ENCODE measurements around the gene COX6B2.

Gene COX6B2

DNA sequence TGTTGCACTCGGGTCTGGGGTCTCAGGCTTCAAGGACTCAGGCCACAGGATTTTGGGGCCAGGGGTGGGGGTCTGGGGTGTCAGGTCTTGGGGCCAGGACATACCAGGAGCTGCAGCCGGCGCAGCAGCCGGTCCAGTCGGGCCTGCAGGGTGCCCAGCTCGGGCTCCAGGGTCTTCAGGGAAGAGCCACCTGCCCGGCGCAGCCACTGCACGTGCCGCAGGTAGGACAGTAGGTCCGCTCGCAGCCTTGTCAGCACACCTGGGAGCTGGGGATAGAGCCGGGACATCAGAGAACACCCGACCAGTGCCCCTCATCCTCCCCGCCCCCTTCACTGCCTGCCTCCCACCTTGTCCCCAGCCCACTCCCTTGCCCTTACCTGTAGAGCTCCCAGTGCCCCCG is 13.6 kb upstream of the COX6B2 start:
- in situ Hi-C loops (cut with MboI; ENCODE audit: low pct_unique_long_range_greater_than_20kb, low sequenced_read_pairs, unreplicated experiment) = no loop called here
- no peak for DNase-seq (ENCODE audit: low spot score)
- TF ChIP-seq, protein P1, sequence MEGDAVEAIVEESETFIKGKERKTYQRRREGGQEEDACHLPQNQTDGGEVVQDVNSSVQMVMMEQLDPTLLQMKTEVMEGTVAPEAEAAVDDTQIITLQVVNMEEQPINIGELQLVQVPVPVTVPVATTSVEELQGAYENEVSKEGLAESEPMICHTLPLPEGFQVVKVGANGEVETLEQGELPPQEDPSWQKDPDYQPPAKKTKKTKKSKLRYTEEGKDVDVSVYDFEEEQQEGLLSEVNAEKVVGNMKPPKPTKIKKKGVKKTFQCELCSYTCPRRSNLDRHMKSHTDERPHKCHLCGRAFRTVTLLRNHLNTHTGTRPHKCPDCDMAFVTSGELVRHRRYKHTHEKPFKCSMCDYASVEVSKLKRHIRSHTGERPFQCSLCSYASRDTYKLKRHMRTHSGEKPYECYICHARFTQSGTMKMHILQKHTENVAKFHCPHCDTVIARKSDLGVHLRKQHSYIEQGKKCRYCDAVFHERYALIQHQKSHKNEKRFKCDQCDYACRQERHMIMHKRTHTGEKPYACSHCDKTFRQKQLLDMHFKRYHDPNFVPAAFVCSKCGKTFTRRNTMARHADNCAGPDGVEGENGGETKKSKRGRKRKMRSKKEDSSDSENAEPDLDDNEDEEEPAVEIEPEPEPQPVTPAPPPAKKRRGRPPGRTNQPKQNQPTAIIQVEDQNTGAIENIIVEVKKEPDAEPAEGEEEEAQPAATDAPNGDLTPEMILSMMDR (IDR thresholded peaks at IDR 0.05; ENCODE audit: extremely low read depth, insufficient read depth, missing control alignments) = no peak

DNA sequence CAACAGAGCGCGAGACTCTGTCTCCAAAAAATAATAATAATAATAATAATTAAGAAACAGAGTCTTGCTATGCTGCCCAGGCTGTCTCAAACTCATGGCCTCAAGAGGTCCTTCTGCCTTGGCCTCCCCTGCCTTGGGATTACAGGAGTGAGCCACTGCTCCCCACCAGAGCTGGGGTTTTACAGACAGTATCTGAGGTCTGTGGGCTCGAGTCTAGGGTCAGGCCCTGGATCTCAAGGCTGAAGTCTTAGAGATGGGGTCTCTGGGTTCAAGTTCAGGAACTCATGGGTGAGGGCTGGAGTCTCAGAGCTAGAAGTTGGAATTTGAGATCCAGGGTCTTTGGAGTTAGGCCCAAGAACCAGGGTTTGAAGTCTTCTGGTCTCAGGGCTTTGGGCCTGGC is 12.3 kb upstream of the COX6B2 start:
- no peak for DNase-seq (ENCODE audit: low spot score)
- TF ChIP-seq, protein P1 (IDR thresholded peaks at IDR 0.05; ENCODE audit: extremely low read depth, insufficient read depth, missing control alignments) = no peak
- in situ Hi-C loops (cut with MboI; ENCODE audit: low pct_unique_long_range_greater_than_20kb, low sequenced_read_pairs, unreplicated experiment) = no loop called here

DNA sequence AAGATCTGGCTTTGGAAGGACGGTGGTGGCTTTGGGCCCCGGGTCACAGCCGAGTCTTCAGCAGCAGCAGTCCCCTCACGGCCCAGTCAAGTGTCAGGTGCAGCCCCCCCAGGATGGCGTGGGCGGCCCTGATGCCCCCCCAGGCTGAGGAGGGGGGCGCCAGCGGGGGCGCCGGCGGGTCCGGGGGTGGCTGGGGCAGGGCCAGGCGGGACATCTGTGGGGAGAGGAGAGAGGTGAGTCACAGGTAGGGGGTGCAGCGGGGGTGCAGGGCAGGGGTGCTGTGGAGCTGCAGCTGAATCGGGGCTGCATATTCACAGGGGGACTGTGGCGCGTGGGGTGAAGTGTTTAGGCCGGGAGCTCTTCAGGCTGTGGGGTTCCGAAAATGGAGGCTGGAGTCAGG is 11.4 kb upstream of the COX6B2 start:
- no peak for DNase-seq (ENCODE audit: low spot score)
- in situ Hi-C loops (cut with MboI; ENCODE audit: low pct_unique_long_range_greater_than_20kb, low sequenced_read_pairs, unreplicated experiment) = no loop called here
- TF ChIP-seq, protein P1 (IDR thresholded peaks at IDR 0.05; ENCODE audit: extremely low read depth, insufficient read depth, missing control alignments) = no peak

DNA sequence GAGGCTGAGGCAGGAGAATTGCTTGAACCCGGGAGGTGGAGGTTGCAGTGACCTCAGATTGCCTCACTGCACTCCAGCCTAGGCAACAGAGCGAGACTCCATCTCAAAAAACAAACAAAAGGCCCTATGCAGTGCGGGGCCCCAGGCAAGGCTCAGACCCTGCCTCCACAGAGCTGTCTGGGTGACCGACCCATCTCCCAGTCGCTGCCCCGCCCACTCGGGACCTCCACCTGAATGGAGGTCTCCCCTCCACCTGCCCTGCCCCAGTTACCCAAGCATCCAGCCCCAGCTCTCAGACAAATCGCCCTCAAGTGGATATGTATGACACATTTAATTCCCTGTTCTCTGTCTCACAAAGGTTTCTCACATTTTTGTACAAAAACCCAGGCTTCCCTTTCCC is 10.7 kb upstream of the COX6B2 start:
- in situ Hi-C loops (cut with MboI; ENCODE audit: low pct_unique_long_range_greater_than_20kb, low sequenced_read_pairs, unreplicated experiment) = no loop called here
- TF ChIP-seq, protein P1 (IDR thresholded peaks at IDR 0.05; ENCODE audit: extremely low read depth, insufficient read depth, missing control alignments) = no peak
- DNase-seq (ENCODE audit: low spot score) = no peak

DNA sequence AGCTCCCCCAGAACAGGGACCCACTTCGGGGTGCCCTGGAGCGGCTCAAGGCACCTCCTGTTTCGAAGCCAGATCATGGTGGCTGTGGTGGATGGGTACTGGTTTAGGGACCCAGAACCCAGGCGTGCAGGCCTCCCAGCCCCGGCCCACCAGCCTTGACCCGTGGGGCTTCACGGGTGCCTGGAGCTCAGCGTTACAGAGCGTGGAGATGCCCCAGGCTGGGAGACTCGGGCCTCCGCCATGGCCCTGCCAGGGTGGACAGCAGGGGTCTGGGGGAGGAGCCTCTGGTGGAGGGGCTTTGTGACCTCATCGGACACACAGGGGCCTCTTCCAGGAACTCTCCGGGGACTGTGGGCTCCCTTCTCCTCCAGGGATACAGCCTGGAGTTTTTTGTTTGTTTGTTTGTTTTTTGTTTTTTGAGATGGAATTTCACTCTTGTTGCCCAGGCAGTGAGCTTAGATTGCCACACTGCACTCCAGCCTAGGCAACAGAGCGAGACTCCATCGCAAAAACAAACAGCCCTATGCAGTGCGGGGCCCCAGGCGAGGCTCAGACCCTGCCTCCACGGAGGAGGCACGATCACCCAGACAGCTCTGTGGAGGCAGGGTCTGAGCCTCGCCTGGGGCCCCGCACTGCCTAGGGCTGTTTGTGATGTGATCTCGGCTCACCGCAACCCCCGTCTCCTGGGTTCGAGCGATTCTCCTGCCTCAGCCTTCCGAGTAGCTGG is 8.6 kb upstream of the COX6B2 start, which contains the start of gene GARIN5B:
GARIN5B (minus strand) TSS at position 271 of the 727 bp plus-strand sequence; CDS start at position 77, 194 bp downstream.
- in situ Hi-C loops (cut with MboI; ENCODE audit: low pct_unique_long_range_greater_than_20kb, low sequenced_read_pairs, unreplicated experiment) = no loop called here
- TF ChIP-seq, protein P1 (IDR thresholded peaks at IDR 0.05; ENCODE audit: extremely low read depth, insufficient read depth, missing control alignments) = no peak
- no peak for DNase-seq (ENCODE audit: low spot score)

DNA sequence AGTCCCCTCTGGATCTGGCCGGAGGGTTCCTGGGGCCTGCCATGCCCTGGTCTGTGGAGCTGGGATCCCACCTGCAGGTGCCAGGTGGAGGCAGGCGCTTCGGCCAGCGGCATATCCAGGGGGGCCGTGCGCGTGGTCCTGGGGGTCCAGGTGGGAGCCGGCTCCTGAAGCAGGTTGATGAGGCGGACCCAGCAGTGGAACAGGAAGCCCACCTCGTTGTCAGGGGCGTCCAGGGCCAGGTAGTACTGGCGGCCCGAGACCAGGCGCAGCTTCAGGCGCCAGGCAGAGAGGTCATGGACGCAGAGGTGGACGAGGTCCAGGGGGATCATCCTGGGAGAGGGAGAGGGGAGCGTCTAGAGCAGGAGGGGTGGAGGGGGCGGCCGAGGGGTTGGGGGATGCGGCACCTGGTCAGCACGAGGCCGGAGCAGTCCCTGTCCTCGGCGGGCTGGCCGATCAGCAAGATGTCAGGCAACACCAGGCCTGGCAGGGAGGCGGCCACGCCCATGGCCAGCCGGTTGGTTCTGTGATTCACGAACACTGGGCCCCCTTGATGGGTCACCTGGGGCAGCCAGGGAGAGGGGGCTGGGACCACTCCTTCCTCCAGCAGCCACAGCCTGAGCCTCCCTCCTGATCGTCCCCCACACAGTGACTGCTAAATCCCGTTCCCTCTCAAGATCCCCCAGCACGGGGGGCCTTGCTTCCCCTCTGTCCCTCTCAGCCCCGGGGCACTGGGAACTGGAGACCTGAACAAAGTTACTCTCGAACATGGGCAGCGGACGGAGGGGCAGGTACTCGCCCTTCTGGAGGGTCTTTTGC is 7.9 kb upstream of the COX6B2 start:
- in situ Hi-C loops (cut with MboI; ENCODE audit: low pct_unique_long_range_greater_than_20kb, low sequenced_read_pairs, unreplicated experiment) = no loop called here
- TF ChIP-seq, protein P1 (IDR thresholded peaks at IDR 0.05; ENCODE audit: extremely low read depth, insufficient read depth, missing control alignments) = no peak
- DNase-seq (ENCODE audit: low spot score) = no peak
